Stimulated activated naive CD8-positive, alpha-beta T cell treated with anti-CD3 and anti-CD28 coated beads, Interleukin-15, Interleukin-2, amounts not matched to agents 100 U/mL and 50 U/mL, for 24 hours (primary cell): ENCODE measurements around the gene SIRT7.

Experiments
- ATAC-seq: fragments of 150-1000 bp; cut with Tn5 transposase; one replicate; pipeline ENCODE4 v1.10.0; 2021
- DNase-seq: peaks from one replicate; pipeline ENCODE4 v3.0.0; 2021

SIRT7 gene

GRCh38 chr17:81863833-81864768 is 53.9 kb downstream of the SIRT7 start:
- DNase-seq, result no peak
- no peak for ATAC-seq

GRCh38 chr17:81863123-81863675 is 54.8 kb downstream of the SIRT7 start:
- ATAC-seq (no peak), DNase-seq (no peak)
